RPMI8226 (cell line): ENCODE data around the gene ENOX1.

Experiments
- DNase-seq: peaks from one replicate; pipeline ENCODE4 v3.0.0-alpha.2; 2015

Gene ENOX1

DNA sequence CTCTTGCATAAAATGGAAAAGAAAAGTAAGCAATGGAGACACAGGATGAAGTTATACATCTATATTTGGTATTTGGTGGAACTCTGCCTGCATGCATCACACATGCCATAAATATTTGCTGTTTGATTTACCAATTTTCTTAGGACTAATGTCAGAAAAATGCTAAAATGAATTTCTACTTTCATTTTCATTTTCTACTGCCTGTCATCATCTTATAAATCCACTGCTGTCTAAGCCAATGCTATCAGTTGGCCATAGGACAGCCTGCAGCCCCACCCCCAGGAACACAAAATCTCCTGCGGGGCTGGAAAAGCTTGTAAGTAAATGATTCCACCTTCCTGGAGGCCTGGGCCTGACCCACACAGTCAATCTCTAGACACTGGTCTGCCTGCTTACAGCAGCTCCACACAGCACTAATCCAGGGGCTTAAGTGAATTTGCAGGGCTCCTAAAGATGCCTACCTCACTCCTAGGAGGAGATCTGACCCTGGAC lies 122.0 kb downstream of the ENOX1 start:
- DNase-seq, result no peak

- DNase-seq, result no peak
Observed at GRCh38 chr13:43663474-43664090, 123.2 kb downstream of the ENOX1 start.

DNA sequence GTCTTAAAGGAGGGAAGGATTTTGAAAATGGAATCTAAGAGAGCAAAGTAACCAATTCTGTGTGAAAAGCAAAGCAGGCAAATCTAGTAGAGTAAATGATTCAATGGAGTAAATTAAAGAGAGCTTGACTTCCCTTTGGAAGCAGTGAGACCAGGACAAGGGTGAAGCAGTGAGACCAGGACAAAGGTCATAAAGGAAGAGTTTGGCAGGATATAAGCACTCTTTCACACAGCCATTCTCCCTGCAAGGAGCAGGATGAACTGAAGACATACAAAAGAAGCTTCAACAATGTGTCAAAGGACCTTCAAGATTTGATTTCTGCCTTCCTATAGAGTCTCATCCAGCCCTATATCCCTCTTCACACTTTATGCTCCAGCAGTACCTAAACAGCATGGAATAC lies 123.8 kb downstream of the ENOX1 start:
- DNase-seq, result no peak

GRCh38 chr13:43661161-43661830 lies 125.5 kb downstream of the ENOX1 start:
- DNase-seq, result no peak

DNA sequence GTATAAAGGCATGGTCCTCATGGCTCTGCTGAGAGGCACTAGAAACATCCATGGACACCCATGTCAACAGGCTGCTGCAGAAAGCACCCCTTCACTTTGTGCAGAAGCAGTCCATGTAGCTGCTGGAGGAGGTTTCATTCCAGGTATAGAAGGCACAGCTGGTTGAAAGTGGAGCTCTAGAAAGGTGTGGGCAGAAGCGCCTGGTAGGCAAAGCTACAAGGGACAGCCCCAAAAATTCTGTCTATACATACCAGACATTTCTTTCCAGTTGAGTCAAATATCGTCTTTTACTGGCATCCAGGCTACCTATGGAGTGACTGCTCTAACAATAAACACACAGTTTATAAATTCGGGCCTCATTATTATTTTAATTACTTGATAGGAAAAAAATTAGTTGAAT lies 129.3 kb downstream of the ENOX1 start:
- DNase-seq, result no peak

DNA sequence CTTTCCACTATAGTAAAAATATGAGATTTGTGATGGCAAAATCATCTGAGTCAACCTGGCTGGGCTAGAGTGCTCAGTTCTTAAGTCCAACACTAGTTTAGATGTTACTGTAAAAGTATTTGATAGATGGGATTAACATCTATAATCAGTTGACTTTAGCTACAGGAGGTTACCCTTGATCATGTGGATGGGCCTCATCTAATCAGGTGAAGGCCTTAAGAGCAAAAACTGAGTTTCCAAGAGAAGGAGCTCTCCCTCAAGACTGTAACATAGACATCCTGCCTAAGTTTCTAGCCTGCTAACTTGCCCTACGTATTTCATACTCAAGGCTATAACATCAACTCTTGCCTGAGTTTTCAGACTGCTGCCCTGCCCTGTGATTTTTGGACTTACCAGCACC lies 132.8 kb downstream of the ENOX1 start:
- DNase-seq, result no peak

DNA sequence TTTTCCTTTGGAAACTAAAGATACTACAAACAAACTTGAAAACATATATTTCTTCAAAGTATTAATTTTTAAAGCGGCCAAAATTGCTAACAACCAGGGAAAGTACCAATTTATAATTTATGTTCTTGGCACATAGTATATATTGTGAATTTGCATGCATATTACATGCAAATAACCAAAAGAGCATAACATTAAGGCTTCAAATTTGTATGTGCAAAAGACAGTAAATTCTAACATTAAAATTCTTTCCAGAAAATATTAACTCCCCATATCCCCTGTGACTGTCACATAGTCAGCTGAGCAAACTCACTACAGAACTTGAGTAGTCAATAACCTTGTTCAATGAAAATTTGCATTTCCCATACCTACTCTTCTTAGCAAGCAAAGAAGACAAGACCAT lies 133.4 kb downstream of the ENOX1 start:
- DNase-seq, result no peak

DNA sequence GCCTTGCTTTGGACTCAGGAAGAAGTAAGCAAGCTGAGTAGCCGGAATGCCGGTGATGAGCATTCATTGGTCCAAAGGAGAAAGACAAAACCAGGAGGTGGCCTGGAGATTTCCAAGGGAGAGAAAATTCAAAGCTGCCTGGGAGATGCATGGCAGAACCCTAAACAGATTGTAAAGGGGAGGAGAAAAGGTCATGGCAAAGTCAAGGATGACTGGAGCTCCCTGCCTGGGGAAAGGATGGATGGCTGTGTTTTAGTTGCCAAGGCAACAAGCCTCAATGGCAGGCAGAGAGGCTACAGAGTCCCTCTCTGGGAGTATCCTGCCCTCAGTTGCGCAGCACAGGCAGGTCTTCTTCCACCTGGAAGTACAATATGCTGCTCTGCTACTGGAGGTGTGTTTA lies 134.0 kb downstream of the ENOX1 start:
- no peak for DNase-seq

DNA sequence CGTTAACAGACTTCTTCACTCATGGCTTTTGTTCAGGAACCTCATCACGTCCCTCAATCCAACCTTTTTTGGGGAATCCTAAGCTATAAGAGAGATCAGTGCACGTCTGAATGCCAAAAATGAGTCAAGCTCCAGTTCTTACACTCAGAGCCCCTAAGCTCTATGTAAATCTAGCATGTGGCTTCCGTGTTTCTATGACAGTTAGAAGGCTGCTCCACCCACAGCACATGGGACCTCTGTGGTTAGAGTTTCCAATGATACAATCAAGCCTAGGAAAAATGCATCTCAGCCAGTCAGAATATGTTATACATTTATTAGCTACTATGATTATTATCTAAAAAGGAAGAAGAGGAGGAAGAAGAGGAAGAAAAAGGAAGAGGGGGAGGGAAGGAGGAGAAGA lies 135.9 kb downstream of the ENOX1 start:
- DNase-seq, result no peak

DNA sequence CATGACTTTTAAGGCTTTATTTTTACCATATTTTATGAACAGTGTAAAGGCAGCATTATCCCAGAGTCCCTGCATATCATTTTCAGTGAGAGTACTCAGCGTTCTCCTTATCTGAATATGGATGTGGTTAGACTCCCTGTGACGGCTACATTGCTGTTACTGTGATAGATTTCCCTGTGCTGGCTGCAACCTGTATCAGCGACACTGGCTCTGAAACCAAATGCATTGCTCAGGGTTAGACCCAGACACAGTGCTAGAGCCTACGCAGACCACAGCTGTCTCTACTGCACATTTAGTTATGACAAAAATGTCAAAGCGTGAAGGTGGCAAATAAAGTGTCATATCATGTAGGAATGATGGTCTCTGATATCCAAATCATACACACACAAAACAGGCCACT lies 138.0 kb downstream of the ENOX1 start:
- DNase-seq, result no peak

- no peak for DNase-seq
Observed at GRCh38 chr13:43647471-43647870, 139.3 kb downstream of the ENOX1 start.

GRCh38 chr13:43640476-43640875 lies 146.3 kb downstream of the ENOX1 start:
- no peak for DNase-seq

GRCh38 chr13:43631106-43631505 lies 155.7 kb downstream of the ENOX1 start:
- no peak for DNase-seq

DNA sequence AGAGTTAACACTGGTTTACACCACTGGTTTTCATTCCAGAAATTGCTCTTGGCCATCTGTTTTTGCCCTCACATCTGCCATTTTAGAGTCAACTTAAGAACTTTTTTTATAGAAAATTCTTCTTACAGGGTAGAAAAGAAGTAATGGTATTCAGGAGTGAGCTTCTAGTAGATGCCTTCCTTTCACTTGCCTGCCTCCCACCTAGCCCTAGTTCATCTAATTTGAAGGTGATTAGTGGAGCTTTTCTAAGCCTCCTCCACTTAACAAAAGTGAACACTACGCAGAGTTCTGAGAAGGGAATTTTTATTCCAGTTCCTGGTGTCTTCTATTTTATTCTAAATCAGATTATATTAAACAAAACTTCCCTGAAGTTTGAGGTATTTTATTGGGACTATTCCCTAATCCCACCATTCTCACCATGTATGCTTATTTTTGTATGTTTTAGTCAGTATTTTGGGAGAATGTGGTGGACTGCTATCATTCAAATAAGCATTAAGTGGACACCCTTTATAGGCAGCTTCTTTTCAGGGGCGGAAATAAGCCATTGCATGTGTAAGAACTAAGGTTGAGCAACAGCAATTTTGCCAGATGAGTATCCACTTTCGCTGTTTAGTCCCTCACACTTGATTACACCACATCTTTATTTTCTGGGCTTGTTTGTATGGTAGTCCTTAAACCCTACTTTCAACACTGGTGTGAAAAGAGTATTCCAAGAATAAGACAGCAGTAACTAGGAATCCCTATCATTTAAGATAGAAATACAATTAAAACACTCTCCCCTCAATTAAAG lies 156.9 kb downstream of the ENOX1 start:
- DNase-seq, result no peak

GRCh38 chr13:43626994-43627393 lies 159.8 kb downstream of the ENOX1 start:
- DNase-seq, result no peak

DNA sequence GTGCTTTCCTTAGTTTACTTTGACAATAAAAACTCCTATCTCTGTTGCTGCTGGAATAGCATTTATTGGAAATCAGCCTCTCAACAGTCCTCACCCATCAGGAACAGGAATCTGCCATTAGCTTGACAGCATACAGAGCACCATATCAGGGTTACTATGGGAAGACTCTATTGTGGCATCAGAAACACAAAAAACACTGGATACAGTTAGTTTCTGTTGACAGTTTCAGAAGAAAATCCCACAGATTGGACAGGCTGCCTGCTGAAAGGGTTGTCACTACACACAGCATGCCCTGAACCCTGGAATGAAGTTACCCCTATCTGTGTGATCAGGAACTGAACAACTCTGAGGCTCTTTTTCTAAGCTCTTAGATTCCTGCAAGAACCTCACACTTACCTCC lies 172.7 kb downstream of the ENOX1 start:
- DNase-seq, result no peak

DNA sequence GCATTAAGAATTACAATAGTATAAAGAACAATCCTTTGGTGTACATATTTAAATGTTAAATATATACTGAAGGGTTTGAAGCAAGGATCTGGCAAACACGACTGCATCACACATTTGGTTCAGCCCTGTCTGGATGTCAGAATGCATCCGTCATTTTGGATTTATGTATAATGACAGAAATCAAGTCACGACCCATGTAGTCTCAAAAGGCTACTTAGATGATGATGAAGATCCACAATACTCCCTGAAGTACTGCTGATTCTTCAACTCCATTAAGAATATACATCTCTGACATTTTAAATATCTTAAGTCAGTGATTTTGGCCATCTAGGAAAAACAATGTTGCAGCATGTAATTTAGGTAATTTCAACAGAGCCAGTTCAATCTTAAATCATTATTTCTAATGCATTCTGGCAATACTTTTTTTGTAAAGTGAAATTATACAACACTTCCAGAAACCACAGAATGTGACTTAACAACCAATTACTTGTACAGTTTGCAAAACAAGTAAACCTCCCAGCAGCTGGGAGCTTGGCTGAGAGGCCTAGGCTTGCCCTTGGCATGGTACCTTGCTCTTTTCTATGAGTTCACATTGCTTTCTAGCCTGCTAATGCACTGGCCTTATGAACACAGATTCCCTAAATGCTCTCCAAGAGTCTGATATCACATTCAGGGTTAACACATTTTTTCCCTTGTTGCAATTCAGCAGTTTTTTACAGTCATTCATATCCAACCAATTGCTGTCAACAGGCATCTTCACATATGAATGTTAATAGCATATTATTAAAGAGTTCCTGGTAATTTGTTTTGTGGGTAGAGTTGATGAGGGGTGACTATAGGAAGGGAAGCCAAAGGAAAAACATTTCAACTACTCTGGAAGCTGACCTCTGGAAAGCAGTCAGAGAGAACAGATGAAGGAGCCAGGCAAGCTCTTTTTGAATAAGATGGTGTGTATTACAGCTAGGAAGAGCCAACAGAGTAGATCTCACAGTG lies 175.2 kb downstream of the ENOX1 start:
- DNase-seq, result no peak

DNA sequence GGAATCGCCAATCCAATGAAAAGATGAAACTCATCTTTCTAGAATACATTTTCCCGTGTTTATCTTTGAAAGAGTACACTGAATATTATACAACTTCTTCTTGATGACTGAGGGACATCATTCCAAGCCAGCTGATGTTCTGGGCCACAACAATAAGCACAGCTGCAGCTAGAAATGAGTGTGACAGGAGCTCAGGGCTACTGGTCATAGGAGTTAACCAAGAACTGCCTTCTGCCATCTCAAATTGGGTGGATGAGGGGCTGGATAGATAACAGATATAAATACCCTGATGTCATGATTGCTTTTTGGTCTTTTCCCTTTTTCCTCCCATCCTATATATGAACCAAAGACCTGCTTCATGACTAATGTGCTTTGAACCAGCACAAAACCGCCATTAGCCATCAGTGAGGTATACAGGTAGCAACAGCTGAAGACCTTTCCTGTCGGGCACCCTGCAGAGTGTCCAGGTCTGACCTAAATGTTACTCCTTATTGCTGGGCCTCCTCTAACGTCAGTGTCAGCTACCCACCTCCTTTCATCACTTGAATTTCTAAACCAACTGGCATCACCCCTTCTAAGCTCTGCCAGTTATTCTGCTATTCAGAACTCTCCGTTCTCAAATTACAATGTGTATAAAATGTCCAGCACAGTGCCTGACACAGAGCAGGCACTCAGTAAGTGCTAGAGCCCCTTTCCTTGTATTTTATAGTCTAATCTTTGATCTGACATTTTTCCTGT lies 178.2 kb downstream of the ENOX1 start:
- no peak for DNase-seq

- DNase-seq, result no peak
Observed at GRCh38 chr13:43597599-43597945, 189.2 kb downstream of the ENOX1 start.

DNA sequence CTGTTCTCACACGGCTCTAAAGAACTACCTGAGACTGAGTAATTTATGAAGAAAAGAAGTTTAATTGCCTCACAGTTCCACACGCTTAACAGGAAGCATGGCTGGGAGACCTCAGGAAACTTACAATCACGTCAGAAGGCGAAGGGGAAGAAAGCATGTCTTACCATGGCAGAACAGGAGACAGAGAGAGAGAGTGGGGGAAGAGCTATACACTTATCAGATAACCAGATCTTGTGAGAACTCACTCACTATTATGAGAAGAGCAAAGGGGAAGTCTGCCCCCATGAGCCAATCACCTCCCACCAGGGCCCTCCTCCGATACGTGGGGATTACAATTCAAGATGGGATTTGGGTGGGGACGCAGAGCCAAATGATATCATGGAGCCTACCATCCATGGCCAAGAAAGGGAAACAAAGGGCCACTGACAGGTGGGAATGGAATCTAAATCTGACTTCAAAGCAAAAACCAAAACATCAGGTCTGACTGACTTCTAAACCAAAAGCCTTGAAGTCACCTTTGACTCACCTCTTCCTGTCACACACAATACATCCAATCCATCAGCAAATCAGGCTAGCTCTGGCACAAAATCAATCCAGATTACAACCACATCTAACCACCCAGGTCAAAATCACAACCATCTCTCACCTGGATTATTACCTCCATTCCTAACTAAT lies 189.7 kb downstream of the ENOX1 start:
- DNase-seq, result no peak

- DNase-seq, result no peak
Observed at GRCh38 chr13:43596006-43596405, 190.8 kb downstream of the ENOX1 start.

GRCh38 chr13:43587376-43587775 lies 199.4 kb downstream of the ENOX1 start:
- no peak for DNase-seq
